GM19463 (cell line): Measurements from ENCODE around the gene SUPT3H.

ENCODE experiments used
- ATAC-seq: cut with Tn5 transposase; IDR thresholded peaks from one replicate; pipeline ENCODE4 v1.9.1; 2021; ENCODE audit warnings: mild to moderate bottlenecking, moderate library complexity; ENCODE audit not compliant: unreplicated experiment

The SUPT3H gene

DNA sequence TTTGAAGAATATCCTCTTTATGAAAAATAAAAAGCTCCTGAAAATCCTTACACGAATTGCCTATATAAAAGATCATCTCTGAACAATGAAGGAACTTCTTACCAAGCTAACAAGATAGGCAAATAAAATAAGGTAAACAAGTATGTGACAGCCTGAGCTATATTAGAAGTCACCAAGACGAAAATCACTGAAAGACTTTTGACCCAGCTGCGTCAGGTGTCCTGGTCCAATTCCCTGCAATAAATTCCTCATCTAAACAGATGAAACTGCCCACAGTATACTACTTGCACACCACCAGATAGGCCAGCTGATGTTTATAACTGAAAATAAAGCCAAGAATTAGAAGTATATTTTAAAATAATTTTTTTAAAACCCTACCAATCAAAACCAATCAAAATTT lies 117.0 kb downstream of the SUPT3H start:
- no peak for ATAC-seq

DNA sequence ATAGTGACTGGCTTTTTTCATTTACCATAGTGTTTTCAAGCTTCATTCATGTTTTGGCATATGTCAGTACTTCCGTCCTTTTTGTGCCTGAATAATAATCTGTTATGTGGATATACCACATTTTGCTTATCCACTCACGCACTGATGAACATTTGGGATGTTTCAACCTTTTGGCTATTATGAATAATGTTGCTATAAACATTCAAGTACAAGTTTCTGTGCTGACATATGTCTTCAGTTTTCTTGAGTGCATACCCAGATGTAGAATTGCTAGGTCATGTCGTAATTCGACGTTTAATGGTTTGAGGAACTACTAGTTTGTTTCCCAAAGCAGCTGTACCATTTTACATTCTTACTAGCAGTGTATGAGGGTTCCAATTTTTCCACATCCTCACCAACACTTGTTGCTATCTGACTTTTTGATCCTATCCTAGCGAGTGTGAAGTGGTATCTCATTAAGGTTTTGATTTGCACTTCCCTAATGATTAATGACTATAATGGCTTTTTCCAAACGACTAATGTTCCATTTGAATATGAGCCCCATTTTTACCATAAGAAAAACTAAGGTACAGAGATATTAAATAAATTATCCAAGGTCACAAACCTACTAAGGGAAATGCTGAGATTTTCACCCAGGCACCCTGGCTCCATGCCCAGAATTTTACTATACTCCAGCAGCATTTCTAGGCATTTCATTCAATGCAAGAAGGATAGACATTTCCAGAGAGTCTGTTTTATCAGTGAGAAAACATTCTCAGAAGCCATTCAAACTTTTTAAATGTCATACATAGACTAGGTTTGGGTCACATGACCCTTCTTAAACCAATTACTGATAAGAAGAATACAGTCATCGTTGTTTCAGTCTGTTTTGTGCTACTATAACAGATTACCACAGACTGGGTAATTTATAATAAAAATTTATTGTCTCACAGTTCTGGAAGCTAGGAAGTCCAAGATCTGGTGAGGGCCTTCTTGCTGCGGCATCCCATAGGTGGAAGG lies 120.7 kb downstream of the SUPT3H start:
- no peak for ATAC-seq

DNA sequence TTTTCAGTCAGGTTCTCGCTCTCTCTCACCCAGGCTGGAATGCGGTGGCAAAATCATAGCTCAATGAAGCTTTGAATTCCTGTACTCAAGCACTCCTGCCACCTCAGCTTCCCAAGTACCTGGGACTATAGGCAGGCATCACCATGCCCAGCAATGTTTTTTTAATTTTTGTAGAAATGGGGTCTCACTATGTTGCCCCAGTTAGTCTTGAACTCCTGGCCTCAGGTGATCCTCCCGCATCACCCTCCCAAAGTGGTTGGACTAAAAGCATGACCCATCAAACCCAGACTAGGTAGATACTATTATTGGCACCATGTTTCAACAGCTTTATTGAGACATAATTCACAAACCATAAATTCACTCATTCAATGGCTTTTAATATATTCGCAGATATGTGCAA lies 122.3 kb downstream of the SUPT3H start:
- no peak for ATAC-seq

DNA sequence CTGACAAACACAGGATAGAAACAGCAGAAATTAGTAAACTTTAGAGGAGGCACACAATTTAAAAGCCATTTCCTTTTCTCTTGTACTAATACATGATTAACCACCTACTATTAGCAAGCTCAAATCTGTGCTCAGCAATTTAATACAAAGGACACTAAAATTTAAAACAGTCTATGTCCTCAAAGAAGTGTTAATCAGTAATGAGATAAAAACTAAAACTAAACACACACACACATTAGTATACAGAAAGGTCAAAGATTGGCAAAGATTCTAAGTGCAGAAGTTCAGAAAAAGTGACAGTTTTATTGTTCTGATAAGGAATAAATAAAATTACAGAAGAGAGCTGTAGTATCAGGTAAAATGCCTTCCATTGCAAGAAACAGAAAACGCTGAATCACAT lies 123.5 kb downstream of the SUPT3H start:
- ATAC-seq: no peak

DNA sequence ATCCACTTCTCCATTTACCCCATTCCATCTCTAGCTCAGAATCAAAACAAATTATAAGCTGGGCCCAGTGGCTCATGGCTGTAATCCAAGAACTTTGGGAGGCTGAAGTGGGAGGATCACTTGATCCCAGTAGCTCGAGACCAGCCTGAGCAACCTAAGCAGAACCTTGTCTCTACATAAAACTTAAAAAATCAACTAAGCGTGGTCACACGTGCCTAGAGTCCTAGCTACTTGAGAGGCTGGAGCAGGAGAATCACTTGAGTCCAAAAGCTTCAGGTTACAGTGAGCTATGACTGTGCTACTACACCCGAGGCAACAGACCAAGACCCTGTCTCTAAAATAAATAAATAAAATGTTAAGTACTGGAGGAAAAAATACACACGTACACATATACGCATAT lies 124.3 kb downstream of the SUPT3H start:
- ATAC-seq: no peak

DNA sequence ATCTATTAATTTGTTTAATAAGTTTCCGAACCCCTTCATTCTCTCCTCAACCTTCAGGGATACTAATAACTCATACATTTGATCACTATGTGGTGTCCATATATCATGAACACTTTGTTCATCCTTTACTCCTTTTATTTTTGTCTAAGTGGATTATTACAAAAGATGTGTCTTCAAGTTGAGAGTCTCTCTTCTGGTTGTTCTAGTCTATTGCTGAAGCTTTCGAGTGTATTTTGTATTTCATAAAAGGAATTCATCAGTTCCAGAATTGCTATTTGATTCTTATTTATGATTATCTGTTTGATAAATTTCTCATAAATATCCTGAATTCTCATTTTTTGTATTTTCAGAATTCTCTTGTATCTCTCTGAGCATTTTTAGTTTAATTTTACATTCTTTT lies 146.1 kb downstream of the SUPT3H start:
- ATAC-seq: no peak

DNA sequence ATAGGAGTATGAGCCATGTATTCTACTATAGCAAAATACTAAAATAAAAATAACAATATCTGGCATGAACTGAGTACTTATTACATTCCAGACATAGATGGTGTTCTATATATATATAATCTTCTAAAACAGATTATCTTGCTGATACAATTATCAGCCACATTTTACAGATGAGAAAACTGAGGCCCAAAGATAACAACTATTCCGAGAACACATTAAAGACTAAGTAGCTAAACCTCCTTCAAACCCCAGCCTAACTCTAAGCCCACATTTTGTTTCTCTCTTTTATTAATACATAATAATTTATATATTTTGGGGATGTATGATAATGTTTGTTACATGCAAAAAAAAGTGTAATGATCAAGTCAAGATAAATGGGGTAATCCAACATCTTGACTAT lies 148.3 kb downstream of the SUPT3H start:
- ATAC-seq: no peak

DNA sequence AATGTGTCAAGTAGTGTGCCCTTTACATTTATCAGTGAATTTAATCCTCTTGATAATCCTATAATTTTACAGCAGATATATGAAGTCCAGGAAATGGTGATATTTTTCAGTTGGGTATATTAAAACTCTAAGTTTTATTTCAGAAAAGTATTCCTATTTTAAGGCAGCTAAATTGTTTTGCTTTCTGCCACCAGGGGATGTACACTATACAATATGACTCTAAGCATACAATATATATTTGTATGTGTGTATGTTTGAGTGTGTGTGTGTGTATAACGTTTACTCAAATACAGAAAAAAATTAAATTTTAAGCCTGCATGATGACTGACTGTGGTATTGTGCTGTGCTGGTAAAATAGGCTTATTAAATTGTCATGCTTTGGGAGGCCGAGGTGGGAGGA lies 151.7 kb downstream of the SUPT3H start:
- ATAC-seq: no peak

DNA sequence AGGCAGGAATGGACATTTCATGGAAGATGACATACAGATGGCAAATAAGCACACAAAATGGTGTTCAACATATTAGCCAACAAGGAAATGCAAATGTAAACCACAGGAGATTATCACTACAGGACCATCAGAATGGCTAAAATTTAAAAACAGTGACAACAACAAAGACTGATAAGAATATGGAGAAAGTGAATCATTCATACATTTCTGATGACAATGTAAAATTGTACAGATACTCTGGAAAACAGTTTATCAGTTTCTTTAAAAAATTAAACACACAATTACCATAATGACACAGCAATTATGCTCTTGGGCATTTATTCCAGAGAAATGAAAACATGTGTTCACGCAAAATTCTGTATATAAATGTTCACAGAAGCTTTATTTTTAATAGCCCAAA lies 155.4 kb downstream of the SUPT3H start:
- ATAC-seq: no peak

DNA sequence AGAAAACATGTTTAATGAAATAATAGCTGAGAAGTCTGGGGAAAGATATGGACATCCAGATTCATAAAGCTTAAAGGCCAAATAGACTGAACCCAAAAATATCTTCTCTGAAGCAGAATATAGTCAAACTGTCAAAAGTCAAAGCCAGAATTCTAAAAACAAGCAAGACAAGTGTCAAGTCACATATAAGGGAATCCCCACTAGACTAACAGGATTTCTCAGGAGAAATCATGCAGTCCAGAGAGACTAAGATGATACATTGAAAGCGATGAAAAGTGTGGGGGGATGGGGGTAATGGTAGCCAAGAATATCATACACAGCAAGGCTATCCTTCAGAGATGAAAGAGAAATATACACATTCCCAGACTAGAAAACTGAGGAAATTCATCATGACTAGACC lies 162.0 kb downstream of the SUPT3H start:
- ATAC-seq: no peak

DNA sequence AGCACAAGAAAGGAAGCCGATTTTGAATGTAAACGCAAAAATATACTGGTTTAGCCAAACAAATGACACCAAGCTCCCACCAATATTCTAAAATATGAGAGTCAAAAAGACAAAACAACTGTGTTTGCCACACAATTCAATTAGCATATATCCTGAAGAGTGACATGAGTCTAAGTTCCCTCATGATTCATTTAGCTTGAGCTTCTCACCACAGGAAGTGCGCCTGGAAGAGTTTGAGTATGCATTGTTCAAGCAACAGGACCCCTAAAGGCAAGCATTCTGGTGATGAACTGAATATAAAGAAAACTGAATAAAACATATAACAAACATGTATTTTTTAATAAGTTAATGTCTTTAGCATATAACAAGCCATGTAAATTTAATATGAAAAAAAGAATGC lies 164.8 kb downstream of the SUPT3H start:
- ATAC-seq: no peak

DNA sequence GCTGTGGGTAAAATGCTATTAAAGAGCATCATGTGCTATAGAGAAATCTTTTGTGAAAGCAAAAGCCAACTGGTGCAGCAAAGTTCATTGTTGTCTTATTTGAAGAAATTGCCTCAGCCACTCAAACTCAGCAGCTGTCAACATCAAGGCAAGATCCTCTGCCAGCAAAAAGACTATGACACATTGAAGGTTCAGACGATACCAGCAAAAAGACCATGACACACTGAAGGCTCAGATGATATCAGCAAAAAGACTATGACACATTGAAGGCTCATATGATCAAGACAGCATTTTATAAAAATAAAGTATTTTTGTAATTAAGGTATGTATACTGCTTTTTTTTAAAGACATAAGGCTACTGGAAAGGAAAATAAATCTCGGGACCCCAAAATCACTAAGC lies 168.0 kb downstream of the SUPT3H start:
- no peak for ATAC-seq

DNA sequence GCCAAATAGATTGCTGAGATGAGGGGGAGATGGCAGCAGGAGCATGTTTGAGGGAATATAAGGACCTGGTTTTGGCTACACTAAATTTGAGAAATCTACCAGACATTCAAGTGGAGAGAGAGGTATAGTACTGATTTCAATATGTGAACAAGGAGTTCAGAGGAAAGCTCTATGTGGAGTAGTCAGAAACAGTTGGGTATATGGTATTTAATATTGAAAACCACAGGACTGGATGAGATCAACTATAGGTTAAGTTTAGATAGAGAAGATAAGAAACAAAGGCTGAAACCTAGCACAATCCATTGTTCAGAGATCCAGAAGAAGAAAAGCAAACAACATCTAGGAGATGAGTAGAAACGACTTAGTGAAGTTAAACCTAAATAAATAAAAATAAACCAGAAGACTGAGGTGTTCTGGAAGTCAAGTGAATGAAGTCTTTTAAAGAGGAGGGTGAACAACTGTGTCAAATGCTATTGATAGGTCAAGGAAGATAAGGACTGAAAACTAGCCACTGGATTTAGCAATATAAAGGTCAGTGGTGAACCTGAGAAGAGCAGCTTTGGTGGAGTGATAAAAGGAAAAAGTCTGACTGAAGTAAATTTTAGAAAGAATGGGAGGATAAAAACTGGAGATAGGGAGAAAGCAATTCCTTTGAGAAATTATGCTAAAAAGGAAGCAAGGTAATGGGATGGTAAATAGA lies 170.8 kb downstream of the SUPT3H start:
- ATAC-seq: no peak

DNA sequence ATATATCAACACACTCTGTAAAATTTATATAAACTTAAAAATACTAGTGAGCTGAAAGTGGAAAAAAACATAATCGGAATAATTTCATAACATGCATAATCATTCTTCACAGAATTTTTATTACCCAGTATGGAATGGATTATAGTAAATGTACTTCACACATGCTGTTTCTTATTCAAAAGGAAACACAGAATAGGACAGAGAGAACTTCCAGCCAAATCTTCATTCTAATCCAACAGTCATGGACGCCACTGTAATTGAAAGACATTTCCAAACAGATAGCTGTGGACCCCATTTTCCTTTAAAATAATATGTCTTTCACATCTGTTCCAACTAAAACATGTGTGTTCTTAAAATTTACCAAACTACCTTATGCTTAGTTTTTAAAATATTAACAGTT lies 176.2 kb downstream of the SUPT3H start:
- ATAC-seq: no peak

DNA sequence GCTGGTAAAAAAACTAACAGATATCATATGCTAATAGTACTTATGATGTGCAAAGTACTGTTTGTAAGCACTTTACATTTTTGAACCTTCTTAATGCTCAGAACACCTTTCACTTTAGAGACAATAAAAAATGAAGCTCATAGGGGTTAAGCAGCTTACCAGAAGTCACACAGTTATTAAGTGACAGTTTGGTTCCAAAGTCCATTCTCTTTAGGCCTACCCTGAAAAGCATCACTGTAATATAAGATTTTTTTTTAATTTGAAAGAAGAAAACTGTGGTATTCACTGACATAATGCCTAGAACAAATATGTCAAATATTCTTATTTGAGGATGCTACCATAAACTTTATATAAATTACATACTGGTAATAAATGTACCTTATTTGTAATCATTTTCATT lies 177.2 kb downstream of the SUPT3H start:
- ATAC-seq: no peak

DNA sequence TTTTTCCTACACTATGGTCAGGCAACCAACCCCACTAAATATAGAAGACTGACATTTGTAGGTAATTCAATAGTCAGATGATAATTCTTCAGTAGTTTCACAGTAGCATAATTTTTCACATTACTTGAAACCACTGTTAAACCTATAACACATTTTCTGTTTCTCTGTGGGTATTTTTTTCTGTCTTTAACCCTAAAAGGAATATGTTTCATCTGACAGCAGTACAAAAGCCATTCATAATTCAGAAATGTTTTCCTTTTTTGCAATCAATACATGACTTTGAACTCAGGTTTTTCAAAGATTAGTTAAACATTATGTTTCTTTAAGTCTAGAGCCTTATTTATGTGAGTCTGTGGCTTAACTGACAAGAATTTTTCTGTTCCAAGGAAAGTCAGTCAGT lies 178.2 kb downstream of the SUPT3H start:
- ATAC-seq: no peak

DNA sequence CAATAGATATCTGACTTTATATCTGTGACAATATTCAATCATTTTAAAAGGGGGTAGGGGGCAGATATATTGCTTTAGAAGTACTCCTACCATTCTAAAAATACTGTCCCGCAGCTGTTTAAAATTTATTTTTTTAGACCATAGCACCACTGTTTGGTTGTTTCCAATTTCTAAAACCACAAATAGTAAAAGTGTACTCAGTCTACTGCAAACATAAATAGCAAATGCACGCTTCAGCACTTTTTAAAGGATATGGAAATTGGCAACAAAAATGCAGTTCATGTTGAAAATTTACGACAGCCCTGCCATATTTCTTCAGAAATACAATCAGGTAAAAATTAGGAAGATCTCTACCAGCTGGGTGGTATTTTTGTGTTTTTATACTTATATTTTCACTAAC lies 181.6 kb downstream of the SUPT3H start:
- no peak for ATAC-seq

DNA sequence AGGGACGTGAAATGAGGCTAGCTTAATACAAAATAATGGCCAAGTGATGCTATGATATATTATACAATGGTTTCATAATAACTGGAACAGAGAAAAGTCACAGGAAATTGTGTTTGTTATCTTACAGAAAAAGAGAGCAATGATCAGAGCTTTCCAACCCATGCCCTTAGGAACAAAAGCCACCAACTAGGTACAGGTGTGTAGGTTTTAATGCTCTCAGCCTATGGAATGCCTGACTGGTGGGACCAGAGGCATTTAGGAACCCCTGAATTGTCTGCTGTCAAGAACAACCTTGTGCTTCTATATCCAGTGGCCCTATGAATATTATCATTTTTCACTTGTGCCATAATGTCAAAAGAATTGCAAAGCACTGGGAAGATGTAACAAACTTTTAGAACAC lies 182.6 kb downstream of the SUPT3H start:
- no peak for ATAC-seq

DNA sequence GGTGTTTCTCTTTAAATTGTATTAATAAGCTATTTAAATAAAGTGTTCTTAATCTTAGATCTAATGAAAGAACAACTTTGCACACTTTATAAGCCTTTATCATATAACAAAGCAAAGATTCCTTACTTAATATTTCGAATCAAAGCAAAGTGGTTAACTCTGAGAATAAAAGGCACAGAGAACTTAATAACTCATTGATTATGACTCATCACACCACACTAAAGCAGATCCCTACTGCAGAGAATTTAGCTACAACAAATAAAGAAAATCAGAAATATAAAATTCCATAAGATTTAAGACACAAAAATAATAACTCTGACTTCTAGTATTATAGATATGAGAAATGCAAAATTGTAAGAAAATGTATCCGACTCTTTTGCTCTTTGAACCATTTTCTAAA lies 185.2 kb downstream of the SUPT3H start:
- no peak for ATAC-seq

DNA sequence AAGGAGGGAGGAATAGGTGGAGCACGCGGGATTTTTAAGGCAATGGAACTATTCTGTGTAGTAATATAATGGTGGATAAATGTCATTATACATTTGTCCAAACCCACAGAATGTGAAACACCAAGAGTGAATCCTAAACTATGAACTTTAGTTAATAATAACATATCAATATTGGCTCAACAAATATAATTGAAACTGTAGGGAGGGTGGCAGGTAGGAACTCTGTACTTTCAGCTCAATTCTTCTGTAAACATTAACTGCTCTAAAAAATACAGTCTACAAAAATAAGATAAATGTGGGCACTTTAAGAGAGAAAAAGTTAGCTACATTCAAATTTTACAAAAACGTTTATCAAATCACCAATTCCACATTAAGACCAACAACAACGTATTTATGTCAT lies 186.3 kb downstream of the SUPT3H start:
- ATAC-seq: no peak

DNA sequence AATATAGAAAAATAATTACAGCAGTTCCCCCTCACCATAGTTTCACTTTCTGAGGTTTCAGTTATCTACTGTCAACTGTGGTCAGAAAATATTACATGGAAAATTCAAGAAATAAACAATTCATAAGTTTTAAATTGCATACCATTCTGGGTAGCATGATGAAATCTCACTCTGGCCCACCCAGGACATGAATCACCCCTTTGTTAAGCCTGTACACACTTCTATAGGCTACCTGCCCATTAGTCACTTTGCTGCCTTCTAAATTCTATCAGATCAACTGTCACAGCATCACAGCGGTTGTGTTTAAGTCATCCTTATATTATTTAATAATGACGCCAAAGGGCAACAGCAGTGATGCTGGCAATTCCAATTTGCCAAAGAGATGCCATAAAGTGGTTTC lies 189.9 kb downstream of the SUPT3H start:
- ATAC-seq: no peak
